Activated T-helper 17 cell treated with anti-CD3 and anti-CD28 coated beads, Interleukin-2, amount 50 U/mL, for 72 hours (primary cell): Measurements from ENCODE around the gene PSKH1. TPM values are rescaled to one million over a fixed set of nuclear protein-coding genes. Genes with fewer than 3 reads are reported as not detected.
"Not testable (repeated sequence)": the region's sequence is repeated elsewhere in the genome, so short reads cannot be mapped to it uniquely, and the experiment has no call there.

Source experiments
- ATAC-seq: fragments of 150-1000 bp; cut with Tn5 transposase; replicated peaks from 2 replicates; pipeline ENCODE4 v1.10.0; 2021; ENCODE audit warnings: mild to moderate bottlenecking, moderate library complexity
- H3K27ac Mint-ChIP-seq: one replicate; pipeline ENCODE4 v1.8.0; 2022; ENCODE audit warnings: mixed read lengths
- H3K27me3 Mint-ChIP-seq: one replicate; pipeline ENCODE4 v1.8.0; 2022; ENCODE audit warnings: mixed read lengths
- H3K36me3 Mint-ChIP-seq: one replicate; pipeline ENCODE4 v1.8.0; 2022; ENCODE audit warnings: low read depth, mild to moderate bottlenecking, mixed read lengths
- H3K4me1 Mint-ChIP-seq: one replicate; pipeline ENCODE4 v1.8.0; 2022; ENCODE audit warnings: mixed read lengths
- H3K4me3 Mint-ChIP-seq: one replicate; pipeline ENCODE4 v1.8.0; 2022; ENCODE audit warnings: mild to moderate bottlenecking, mixed read lengths
- H3K9me3 Mint-ChIP-seq: one replicate; pipeline ENCODE4 v1.8.0; 2022; ENCODE audit warnings: mixed read lengths
- total RNA-seq, 2 donors: library from RNA; stranded (reverse); gene quantifications; one replicate each; pipeline ENCODE4 v1.2.3, GENCODE V29; 2022

The PSKH1 gene
- total RNA-seq, 2 donors from 2014 or later = 7.5 to 11.8 TPM

DNA sequence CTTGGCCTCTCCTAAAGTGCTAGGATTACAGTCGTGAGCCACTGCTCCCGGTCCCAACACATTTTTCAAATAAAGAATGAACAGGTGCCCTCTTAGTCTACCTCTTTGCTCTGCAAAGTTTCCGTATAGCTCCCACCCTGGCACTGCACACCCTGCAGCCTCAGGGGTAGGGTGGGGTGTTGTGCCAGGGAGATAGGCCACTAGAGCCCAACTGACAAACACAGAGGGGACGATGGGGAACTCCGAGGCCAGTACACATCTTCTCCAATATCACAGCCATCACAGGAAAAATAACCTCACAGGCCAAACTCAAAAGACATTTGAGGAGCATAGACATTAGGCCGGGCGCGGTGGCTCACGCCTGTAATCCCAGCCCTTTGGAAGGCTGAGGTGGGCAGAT is 78.1 kb downstream of the PSKH1 start:
- no peaks in the 10 kb centered on the region for H3K36me3 Mint-ChIP-seq
- no peak for ATAC-seq
- H3K27me3 Mint-ChIP-seq = no peaks in the 10 kb centered on the region
- H3K9me3 Mint-ChIP-seq = no peaks in the 10 kb centered on the region
- peaks cover 16% of the 10 kb centered on the region for H3K4me1 Mint-ChIP-seq
- H3K4me3 Mint-ChIP-seq = no peak overlapping the region
- no peak overlapping the region for H3K27ac Mint-ChIP-seq

DNA sequence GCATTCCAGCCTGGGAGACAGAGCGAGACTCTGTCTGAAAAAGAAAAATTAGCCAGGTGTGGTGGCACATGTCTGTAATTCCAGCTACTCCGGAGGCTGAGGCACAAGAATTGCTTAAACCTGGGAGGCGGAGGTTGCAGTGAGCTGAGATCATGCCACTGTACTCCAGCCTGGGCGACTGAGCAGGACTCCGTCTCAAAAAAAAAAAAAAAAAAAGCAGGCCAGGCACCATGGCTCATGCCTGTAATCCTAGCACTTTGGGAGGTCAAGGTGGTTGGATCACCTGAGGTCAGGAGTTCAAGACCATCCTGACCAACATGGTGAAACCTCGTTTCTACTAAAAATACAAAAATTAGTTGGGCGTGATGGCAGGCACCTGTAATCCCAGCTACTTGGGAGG is 79.2 kb downstream of the PSKH1 start:
- not testable (repeated sequence) for H3K27ac Mint-ChIP-seq, H3K36me3 Mint-ChIP-seq, ATAC-seq, H3K4me3 Mint-ChIP-seq, H3K9me3 Mint-ChIP-seq, H3K27me3 Mint-ChIP-seq
- peaks cover 12% of the 10 kb centered on the region for H3K4me1 Mint-ChIP-seq

DNA sequence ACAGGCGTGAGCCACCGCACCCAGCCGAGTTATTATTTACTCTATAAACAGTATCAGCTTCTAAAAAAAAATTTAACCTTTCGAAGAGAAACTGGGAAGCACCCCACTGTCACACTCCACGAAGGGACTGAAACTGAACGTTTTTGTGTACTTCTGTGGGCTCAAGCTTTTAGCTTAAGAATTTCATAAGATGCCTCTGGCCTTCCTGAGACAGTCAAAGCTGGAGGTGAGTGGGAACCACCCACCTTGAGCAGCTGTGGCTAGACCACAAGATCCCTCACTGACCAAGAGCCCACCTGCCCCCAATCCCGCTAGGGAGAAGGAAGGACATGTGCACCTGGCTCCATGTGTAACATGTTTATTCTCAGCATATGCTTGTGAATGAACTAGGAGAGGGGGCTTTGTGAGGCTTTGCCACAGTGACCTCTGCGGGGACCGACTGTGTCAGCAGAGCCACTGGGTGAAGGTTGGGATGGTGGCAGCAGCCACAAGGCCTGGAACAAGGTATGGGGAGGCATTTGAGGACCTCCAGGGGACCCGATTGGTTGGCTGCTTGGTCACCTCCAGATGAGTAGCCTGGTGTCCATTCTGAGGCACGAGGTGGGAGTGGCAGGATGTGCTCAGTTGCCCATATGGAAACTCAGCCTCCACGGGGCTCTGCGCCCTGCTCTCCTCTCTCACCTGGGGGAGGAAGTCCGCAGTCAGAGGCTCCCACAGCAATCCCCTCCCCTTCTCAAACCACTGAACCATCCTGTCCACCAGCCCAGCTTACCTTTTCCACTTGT is 82.5 kb downstream of the PSKH1 start:
- H3K27me3 Mint-ChIP-seq = no peaks in the 10 kb centered on the region
- H3K4me1 Mint-ChIP-seq = no peaks in the 10 kb centered on the region
- H3K36me3 Mint-ChIP-seq = no peaks in the 10 kb centered on the region
- H3K9me3 Mint-ChIP-seq = no peaks in the 10 kb centered on the region
- H3K4me3 Mint-ChIP-seq = no peak overlapping the region
- H3K27ac Mint-ChIP-seq = peak overlapping the region; percentile 8
- no peak for ATAC-seq

DNA sequence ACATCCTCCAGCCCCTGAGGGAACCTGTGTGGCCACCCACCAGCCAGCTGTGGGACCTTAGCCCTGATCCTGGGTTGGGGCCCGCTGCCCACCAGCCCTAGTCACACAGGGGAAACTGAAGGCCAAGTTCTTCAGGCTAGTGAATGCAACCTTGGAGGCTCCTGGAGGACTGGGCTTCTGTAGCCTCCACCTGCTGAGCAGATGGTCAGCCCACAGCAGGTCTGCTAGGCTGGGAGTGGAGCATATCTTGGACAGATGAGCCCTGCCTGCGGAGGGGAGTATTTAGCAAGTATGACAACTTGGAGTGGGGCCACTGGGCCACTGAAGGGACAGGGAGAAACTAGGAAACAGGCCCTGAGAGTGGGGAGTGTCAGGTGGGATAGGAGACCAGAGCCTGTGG is 83.2 kb downstream of the PSKH1 start:
- H3K4me1 Mint-ChIP-seq = no peaks in the 10 kb centered on the region
- H3K36me3 Mint-ChIP-seq = no peaks in the 10 kb centered on the region
- ATAC-seq = no peak
- H3K4me3 Mint-ChIP-seq = no peak overlapping the region
- no peak overlapping the region for H3K27ac Mint-ChIP-seq
- no peaks in the 10 kb centered on the region for H3K27me3 Mint-ChIP-seq
- no peaks in the 10 kb centered on the region for H3K9me3 Mint-ChIP-seq

DNA sequence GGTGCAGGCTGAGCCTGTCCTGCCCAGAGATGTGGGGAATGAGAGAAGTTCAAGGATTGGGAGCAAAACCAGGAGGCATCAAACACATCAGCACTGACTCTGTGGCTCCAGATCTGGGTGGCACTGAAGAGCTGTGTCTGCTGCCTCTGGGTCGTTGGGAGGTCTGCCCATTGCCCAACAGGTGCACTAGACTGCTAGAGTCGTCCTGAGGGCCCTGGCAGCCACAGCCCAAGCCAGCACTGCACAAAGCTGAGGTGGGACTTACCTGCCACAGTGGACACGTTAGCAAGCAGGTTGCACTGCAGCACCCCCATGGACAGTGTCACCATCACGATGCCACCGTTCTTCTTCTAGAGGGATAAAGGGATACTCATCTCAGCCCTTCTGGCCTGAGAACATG is 84.0 kb downstream of the PSKH1 start:
- no peaks in the 10 kb centered on the region for H3K9me3 Mint-ChIP-seq
- H3K27ac Mint-ChIP-seq = no peak overlapping the region
- no peaks in the 10 kb centered on the region for H3K4me1 Mint-ChIP-seq
- no peaks in the 10 kb centered on the region for H3K36me3 Mint-ChIP-seq
- H3K4me3 Mint-ChIP-seq = no peak overlapping the region
- no peaks in the 10 kb centered on the region for H3K27me3 Mint-ChIP-seq
- no peak for ATAC-seq

DNA sequence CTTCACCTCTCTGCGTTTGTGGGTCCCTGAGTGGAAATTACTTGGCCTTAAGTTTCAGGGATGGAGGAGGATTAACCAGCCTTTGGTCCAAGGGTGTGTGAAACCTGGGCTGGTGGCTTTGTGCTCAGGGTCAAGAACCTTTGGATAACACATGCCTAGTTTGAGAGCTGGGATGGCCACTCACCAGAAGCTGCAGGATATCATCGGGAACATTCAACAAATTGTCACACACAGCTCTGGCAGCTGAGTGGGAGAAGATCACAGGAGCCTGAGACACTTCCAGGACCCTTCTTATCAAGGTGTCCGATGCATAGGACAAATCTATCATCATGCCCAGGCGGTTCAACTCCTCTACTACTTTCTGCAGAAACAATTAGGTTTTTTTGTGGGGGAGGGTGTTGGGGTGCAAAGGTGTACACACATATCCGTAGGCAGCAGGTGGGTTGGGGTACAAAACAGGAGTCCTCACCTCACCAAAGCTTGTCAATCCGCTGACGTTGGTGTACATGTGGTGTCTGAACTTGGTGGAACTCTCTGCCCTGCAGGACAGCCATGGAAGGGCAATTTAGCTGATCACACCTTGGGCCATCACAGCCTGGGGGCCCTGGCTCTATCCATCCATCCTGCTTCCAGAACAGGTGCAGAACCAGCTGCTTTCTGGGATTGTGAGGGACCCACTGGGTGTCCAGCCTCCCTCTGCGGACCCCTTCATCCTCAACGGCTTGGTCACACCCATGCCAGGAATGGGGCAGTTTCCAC is 84.6 kb downstream of the PSKH1 start:
- no peaks in the 10 kb centered on the region for H3K4me1 Mint-ChIP-seq
- H3K9me3 Mint-ChIP-seq = no peaks in the 10 kb centered on the region
- no peak for ATAC-seq
- H3K27me3 Mint-ChIP-seq = no peaks in the 10 kb centered on the region
- H3K4me3 Mint-ChIP-seq = no peak overlapping the region
- no peaks in the 10 kb centered on the region for H3K36me3 Mint-ChIP-seq
- H3K27ac Mint-ChIP-seq = no peak overlapping the region

Other genes with a start within 250 kb of the PSKH1 start
- gene CARMIL2, start 248.1 kb upstream of the PSKH1 start, total RNA-seq = 100 to 1,000 TPM; 134 to 169 TPM
- 10 to 100 TPM; 37.5 to 63.4 TPM for gene ACD, start 233.0 kb upstream of the PSKH1 start, total RNA-seq
- 10 to 100 TPM; 10.7 to 16.5 TPM for gene PARD6A, start 232.3 kb upstream of the PSKH1 start, total RNA-seq
- gene ENKD1, start 226.5 kb upstream of the PSKH1 start, total RNA-seq = 1 to 10 TPM; 9.1 to 9.4 TPM
- gene C16orf86, start 226.4 kb upstream of the PSKH1 start, total RNA-seq = 1 to 10 TPM; 1.5 to 1.8 TPM
- 10 to 100 TPM; 13.8 to 20.9 TPM for gene GFOD2, start 173.9 kb upstream of the PSKH1 start, total RNA-seq
- gene RANBP10, start 86.7 kb upstream of the PSKH1 start, total RNA-seq = 10 to 100 TPM; 18.4 to 21.0 TPM
- under 1 TPM in 1 of 2 donors, not detected in 1; 0.26 TPM for gene TSNAXIP1, start 86.4 kb upstream of the PSKH1 start, total RNA-seq
- 10 to 100 TPM; 29.9 to 51.6 TPM for gene THAP11, start 50.9 kb upstream of the PSKH1 start, total RNA-seq
- 100 to 1,000 TPM in 1 of 2 donors, 10 to 100 TPM in 1; 82.9 to 175 TPM for gene NUTF2, start 46.3 kb upstream of the PSKH1 start, total RNA-seq
- gene CENPT, start 45.6 kb upstream of the PSKH1 start, total RNA-seq = 10 to 100 TPM; 61.4 to 64.2 TPM
- 100 to 1,000 TPM; 101 to 137 TPM for gene EDC4, start 20.2 kb upstream of the PSKH1 start, total RNA-seq
- 1 to 10 TPM in 1 of 2 donors, not detected in 1; 1.2 TPM for gene NRN1L, start 8.4 kb upstream of the PSKH1 start, total RNA-seq
- 1 to 10 TPM; 4.0 to 6.1 TPM for gene CTRL, start 38.6 kb downstream of the PSKH1 start, total RNA-seq
- gene PSMB10, start 43.6 kb downstream of the PSKH1 start, total RNA-seq = 100 to 1,000 TPM; 201 to 217 TPM
- 10 to 100 TPM; 15.0 to 19.1 TPM for gene LCAT, start 50.9 kb downstream of the PSKH1 start, total RNA-seq
- 10 to 100 TPM; 34.6 to 47.0 TPM for gene SLC12A4, start 75.4 kb downstream of the PSKH1 start, total RNA-seq
- under 1 TPM in 1 of 2 donors, not detected in 1; 0.19 TPM for gene DPEP3, start 87.2 kb downstream of the PSKH1 start, total RNA-seq
- gene DPEP2, start 106.2 kb downstream of the PSKH1 start, total RNA-seq = 1 to 10 TPM; 2.8 to 7.3 TPM
- gene DPEP2NB, start 122.7 kb downstream of the PSKH1 start, total RNA-seq = not detected
- 10 to 100 TPM in 1 of 2 donors, 1 to 10 TPM in 1; 7.2 to 18.7 TPM for gene DDX28, start 130.0 kb downstream of the PSKH1 start, total RNA-seq
- gene DUS2, start 130.0 kb downstream of the PSKH1 start, total RNA-seq = 10 to 100 TPM; 24.6 to 35.0 TPM
- 10 to 100 TPM; 71.1 to 78.1 TPM for gene NFATC3, start 192.1 kb downstream of the PSKH1 start, total RNA-seq